GM12873 (cell line): Measurements from ENCODE around the gene MAST4.

Experiments used
- TF ChIP-seq, protein P1 (sequence below): IDR thresholded peaks from 2 replicates; pipeline ENCODE4 v1.5.1; 2012; ENCODE audit warnings: low read depth, mild to moderate bottlenecking, moderate library complexity, low read length, control low read depth; ENCODE audit not compliant: insufficient read depth; ENCODE audit errors: missing control alignments

The MAST4 gene

DNA sequence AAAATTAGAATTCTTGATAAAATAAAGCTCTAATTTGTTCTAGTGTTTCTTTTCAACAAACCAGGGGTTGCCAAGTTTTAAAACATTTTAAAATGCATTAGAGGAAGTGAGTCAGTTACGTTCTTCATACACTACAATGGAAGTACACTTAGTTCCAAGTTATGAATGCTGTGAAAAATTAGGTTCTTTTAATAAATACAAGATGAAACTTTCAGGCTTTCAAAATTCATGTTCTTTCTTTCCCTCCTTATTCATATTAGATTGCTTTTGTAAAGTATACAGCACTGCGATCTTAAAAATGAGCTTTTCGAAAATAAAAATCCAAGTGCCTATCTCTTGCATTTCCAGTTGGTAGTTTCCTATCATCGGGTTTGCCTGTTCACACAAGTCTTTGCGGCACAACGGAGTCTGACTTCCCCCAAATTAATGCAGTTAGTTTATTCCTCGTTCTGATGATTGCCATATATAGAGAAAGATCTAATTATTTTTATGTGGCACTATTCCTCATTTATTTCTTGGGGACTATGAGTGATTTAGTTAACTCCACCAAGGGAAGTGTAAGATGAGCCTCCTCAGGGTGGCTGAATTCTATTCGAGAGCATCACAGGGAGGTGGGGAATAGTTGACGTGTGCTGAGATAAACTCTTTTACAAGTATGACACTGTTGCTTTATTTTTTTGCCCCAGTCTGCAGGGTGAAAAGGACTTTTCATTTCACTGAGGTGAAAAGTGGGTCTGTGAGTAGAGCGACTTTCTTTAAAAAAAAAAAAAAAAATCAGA lies 362.2 kb downstream of the MAST4 start:
- TF ChIP-seq, protein P1, sequence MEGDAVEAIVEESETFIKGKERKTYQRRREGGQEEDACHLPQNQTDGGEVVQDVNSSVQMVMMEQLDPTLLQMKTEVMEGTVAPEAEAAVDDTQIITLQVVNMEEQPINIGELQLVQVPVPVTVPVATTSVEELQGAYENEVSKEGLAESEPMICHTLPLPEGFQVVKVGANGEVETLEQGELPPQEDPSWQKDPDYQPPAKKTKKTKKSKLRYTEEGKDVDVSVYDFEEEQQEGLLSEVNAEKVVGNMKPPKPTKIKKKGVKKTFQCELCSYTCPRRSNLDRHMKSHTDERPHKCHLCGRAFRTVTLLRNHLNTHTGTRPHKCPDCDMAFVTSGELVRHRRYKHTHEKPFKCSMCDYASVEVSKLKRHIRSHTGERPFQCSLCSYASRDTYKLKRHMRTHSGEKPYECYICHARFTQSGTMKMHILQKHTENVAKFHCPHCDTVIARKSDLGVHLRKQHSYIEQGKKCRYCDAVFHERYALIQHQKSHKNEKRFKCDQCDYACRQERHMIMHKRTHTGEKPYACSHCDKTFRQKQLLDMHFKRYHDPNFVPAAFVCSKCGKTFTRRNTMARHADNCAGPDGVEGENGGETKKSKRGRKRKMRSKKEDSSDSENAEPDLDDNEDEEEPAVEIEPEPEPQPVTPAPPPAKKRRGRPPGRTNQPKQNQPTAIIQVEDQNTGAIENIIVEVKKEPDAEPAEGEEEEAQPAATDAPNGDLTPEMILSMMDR: no peak

DNA sequence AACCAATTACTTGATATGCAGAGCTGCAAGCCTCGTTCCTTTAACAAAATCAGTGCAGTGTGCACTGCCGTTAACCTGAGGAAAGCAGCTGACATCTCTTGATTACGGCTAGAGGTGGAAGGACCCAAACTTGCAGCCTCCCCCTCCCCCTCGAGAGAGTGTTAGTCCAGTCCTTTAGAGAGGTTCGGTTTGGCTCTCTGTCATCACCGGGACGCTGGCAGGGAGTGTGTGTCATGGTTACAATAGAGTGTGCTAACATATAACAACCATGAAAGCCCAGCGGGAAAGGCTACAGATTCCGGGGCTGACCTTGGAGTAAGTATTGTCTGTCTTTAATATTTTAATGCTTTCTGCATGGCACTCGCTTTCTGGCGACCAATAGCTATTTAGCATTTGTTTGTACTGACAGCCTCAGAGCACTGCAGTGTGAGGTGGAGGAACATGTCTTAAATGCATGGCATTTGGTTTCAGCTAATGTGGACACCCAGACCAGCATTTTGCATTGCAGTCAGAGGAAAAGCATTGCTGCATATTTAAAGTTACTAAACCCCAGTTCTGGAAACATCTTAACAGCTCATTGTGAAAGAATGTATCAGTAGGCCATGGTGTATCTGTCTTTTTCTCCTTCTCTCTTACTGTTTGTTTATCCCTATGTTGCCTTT lies 362.9 kb downstream of the MAST4 start:
- TF ChIP-seq, protein P1: no peak

DNA sequence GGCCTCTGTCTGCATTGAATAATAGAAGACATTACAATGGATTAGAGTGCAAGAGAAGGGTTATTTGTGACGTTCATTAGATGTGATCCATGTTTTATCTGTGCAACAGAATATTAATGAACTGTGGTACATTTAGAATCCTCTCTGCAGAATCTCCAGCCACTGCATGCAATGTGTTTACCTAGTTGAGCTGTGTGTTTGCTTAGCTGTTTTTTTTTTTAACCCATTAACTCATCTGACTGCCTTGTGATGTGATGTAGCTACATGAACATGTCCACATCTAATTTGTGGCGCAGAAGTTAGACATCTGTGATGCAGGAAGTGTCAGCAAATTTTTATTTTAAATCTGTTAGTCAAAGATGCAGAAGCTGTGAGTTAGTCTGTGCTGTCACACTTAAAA lies 363.5 kb downstream of the MAST4 start:
- TF ChIP-seq, protein P1: no peak

DNA sequence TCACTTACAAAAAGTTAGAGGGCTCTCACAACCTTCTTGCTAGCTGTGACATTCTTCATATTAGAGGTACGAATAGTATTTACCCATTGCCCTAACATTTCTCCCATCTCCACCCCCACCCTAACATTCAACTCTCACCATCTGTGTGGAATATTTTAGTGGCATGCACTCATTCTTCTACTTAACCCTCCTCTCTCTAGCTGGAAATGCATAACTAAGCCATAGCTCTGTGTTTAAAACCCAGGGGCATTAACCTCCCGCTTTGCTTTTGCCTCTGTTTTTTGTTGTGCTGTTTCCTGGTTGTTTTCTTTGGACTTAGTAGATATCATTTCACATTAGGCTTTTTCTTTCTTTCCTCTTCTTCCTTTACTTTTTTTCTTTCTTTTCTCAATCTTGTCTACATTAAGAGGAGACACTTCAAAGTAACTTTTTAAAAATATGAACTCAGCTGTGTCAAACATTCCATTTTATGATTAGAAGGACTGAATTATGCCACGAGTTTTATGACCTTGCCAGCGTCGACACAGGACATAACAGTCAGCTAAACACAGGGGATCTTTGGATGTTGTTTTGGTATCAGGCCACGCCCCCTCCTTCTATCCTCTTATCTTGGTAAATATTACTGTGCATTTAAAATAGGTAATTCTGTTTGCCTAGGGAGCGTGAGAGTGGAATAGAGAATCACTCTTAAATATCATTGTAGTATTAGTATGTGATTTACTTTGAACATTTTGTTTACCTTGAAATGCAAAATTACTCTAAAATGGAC lies 364.4 kb downstream of the MAST4 start:
- TF ChIP-seq, protein P1: no peak

DNA sequence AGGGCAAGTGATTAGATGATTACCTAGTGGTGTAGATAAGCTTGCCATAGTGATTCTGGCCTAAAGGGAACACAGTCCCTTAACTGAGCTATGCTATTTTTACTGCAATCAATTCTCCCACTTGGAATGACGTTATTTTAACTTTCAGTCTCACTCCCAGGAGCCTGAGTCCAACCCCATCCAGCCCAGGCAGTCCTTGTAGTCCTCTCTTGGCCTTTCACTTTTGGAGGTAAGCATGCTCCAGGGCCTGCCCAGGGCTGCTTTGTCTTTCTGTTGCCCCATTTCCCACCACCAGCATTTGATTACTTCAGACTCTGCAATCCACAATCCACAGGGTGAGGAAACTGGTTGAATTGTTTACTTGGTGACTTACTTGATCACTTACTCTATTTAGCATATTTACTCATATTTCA lies 367.4 kb downstream of the MAST4 start:
- TF ChIP-seq, protein P1: no peak

DNA sequence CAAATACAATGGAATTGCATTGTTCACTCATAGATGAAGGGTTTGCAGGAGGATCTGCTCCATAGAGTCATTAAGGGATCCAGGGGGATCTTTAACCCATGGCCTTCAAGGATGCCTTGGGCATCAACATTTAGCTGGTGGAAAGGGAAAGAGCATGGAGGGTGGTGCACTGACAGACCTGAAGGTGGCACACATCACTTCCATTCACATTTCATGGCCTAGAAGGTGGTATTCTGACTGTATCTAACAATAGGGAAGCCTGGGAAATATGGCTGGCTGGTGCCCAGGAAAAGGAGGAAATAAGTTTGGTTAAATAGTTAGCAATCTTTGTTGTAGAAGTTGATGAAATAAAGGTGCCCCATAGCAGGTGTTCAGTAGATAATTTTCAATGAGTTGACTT lies 370.2 kb downstream of the MAST4 start:
- TF ChIP-seq, protein P1: no peak

DNA sequence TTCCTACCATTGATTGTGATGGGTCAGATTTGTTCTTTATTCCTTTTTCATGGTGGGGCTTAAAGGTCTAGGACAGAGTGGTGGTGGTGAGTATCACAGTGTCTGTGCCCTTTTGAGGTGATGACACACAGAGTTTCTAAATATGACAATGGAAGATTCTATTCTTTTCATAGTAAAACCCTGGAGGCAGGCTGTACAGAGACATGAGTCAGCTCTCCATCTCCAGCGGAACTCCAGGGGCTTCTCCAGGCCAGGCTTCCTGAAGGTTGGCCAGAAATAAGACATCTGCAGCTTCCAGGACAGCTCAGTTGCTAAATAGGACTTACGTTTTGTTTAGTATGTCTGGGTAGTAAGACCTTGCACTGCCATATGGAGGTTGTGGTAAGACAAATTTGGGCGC lies 370.9 kb downstream of the MAST4 start:
- TF ChIP-seq, protein P1: no peak
